ENCODE data around the gene ECPAS. TPM values are rescaled to one million over a fixed set of nuclear protein-coding genes. Genes with fewer than 3 reads are reported as not detected.
A peak's percentile ranks its signal among the peaks of the same experiment; 100 is the strongest.

The ECPAS gene
- total RNA-seq, 1 experiment from 2014 or later = 106 TPM

DNA sequence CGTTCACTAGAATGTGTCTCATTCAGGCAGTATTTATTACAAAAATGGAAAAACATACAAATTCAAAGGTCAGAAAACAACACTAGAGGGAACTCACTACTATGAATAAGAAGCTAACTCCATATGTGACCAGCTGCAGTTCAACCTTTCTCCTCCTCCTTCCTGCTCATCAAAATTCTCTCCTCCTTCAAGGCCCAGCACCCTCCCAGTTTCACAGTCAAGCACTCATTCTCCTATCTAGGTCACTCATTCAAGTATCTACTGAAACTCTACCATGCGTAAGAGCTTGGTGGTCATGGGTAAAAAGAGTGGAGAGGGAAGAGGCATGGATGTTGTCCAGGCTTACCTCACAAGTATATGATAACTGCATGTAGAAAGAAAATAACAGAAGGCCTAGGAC, 27.7 kb downstream of the ECPAS start:
- H3K4me3 Mint-ChIP-seq = no peak overlapping the region
- H3K79me1 ChIP-seq (ENCODE audit: insufficient read depth, low read depth, low read length, poor library complexity, severe bottlenecking) = peaks cover 14% of the 10 kb centered on the region
- WGBS (ENCODE audit: extremely low coverage, insufficient read length, low lambda C conversion rate) = no CpG with 5 or more reads among the region's 2 CpGs
- peaks cover 14% of the 10 kb centered on the region; the same call in 1 of the 2 replicates for H3K4me1 ChIP-seq (ENCODE audit: insufficient read depth, low read length)
- no peak overlapping the region for H2BK5ac ChIP-seq (ENCODE audit: insufficient read length, low read length)
- H3K9ac ChIP-seq (ENCODE audit: extremely low read depth, insufficient read length, low read length) = no peak overlapping the region
- H4K8ac ChIP-seq (replicated peaks; ENCODE audit: insufficient read length, low read depth, low read length) = no peak overlapping the region
- H3K23ac ChIP-seq (ENCODE audit: insufficient read length, low read depth, low read length) = no peak overlapping the region
- no peak overlapping the region for H2AK5ac ChIP-seq (ENCODE audit: insufficient read length, low read length)
- no peak overlapping the region for H3K4ac ChIP-seq (ENCODE audit: low read depth, low read length)
- DNase-seq = no peak
- H2BK20ac ChIP-seq (ENCODE audit: low read depth, low read length, poor library complexity, severe bottlenecking) = no peak overlapping the region
- peaks cover 1% of the 10 kb centered on the region for H3K9me3 ChIP-seq (ENCODE audit: control insufficient read depth, low read depth, low read length)
- H3K14ac ChIP-seq (ENCODE audit: insufficient read depth, low read length) = no peak overlapping the region
- peak overlapping the region in 1 of 3 experiments; percentile 53; a peak in 2 of 7 replicates for H3K27ac Mint-ChIP-seq
- no peak overlapping the region for H2BK15ac ChIP-seq (ENCODE audit: low read depth, low read length)
- H4K20me1 ChIP-seq (ENCODE audit: control insufficient read depth, insufficient read depth, insufficient read length) = peaks cover 2% of the 10 kb centered on the region
- H3K27ac ChIP-seq (ENCODE audit: insufficient read length, low read depth, low read length) = no peak overlapping the region
- H3K27me3 ChIP-seq (ENCODE audit: insufficient read depth, low read length) = no peaks in the 10 kb centered on the region
- peaks cover 2% of the 10 kb centered on the region in 3 experiments for H3K36me3 Mint-ChIP-seq (ENCODE audit: insufficient read depth in 1 of 3, low read depth in 3 of 3)
- H3K79me2 ChIP-seq (ENCODE audit: insufficient read depth, low read length) = peaks cover 34% of the 10 kb centered on the region
- H2BK120ac ChIP-seq (ENCODE audit: low read depth, low read length, poor library complexity, severe bottlenecking) = no peak overlapping the region
- no peak overlapping the region for H2AFZ ChIP-seq (ENCODE audit: low read length)
- H3T11ph ChIP-seq (ENCODE audit: low read length) = no peak overlapping the region
- H3K9me3 Mint-ChIP-seq = peaks cover 2 to 5% of the 10 kb centered on the region in 2 experiments
- H3K18ac ChIP-seq (ENCODE audit: insufficient read length, low read depth, low read length) = no peak overlapping the region
- no peak overlapping the region for H4K5ac ChIP-seq (ENCODE audit: insufficient read length, low read depth, low read length)
- H3K27me3 Mint-ChIP-seq (ENCODE audit: low read depth) = no peaks in the 10 kb centered on the region
- H4K91ac ChIP-seq (ENCODE audit: insufficient read length, low read depth, low read length) = no peak overlapping the region
- peaks cover 35 to 36% of the 10 kb centered on the region in 2 experiments for H3K4me1 Mint-ChIP-seq
- no peak overlapping the region for H3K56ac ChIP-seq (ENCODE audit: insufficient read length, low read depth, low read length)
- TF ChIP-seq CTCF (conservative IDR thresholded peaks at IDR 0.05) = no peak
- H3K4me2 ChIP-seq (ENCODE audit: insufficient read depth, insufficient read length, low read length) = no peak overlapping the region
- no peak overlapping the region for H2BK12ac ChIP-seq (ENCODE audit: insufficient read length, low read depth, low read length)
- H3K23me2 ChIP-seq (ENCODE audit: insufficient read length, low read depth, low read length, poor library complexity, severe bottlenecking) = no peaks in the 10 kb centered on the region
